ENCODE measurements around the gene RAVER2. TPM values are rescaled to one million over a fixed set of nuclear protein-coding genes. Genes with fewer than 3 reads are reported as not detected.

The RAVER2 gene
- total RNA-seq, 1 experiment from 2014 or later: 13.3 TPM

DNA sequence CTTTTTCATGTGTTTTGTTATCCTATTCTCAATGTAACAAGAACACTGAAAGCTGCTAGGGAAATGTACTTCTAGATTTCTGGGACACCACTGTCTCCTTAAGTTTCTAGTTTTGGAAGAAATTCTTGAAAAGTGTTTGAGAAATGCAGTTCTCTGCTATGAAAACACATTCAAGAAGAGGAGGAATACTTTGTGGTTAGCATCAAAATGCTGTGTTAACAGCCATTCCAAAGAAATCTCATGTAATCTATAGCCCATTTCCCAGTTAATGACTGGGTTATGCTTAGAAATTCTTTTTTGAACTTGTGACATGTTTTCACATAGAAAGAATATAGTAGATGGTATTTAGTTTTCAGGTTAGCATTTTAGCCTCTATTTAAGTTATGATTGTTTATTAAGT is 6.0 kb downstream of the RAVER2 start:
- Histone ChIP-seq H3K79me1 (ENCODE audit: insufficient read depth, low read depth, low read length, poor library complexity, severe bottlenecking) (no peaks in the 10 kb centered on the region), H4K5ac (ENCODE audit: insufficient read length, low read depth, low read length) (no peak overlapping the region), H2BK12ac (ENCODE audit: insufficient read length, low read depth, low read length) (no peak overlapping the region), H3T11ph (ENCODE audit: low read length) (no peak overlapping the region), H3K23me2 (ENCODE audit: insufficient read length, low read depth, low read length, poor library complexity, severe bottlenecking) (peaks cover under 1% of the 10 kb centered on the region), H3K9me3 (ENCODE audit: control insufficient read depth, low read depth, low read length) (no peaks in the 10 kb centered on the region), H2BK15ac (ENCODE audit: low read depth, low read length) (no peak overlapping the region), H2BK5ac (ENCODE audit: insufficient read length, low read length) (no peak overlapping the region), H3K79me2 (ENCODE audit: insufficient read depth, low read length) (no peaks in the 10 kb centered on the region; the same call in 1 of the 2 replicates), H2AK5ac (ENCODE audit: insufficient read length, low read length) (no peak overlapping the region), H3K23ac (ENCODE audit: insufficient read length, low read depth, low read length) (no peak overlapping the region), H3K4me1 (ENCODE audit: insufficient read depth, low read length) (no peaks in the 10 kb centered on the region), H3K14ac (ENCODE audit: insufficient read depth, low read length) (no peak overlapping the region), H4K91ac (ENCODE audit: insufficient read length, low read depth, low read length) (no peak overlapping the region), H2BK120ac (ENCODE audit: low read depth, low read length, poor library complexity, severe bottlenecking) (no peak overlapping the region), H4K8ac (replicated peaks; ENCODE audit: insufficient read length, low read depth, low read length) (no peak overlapping the region), H2AFZ (ENCODE audit: low read length) (no peak overlapping the region), H3K18ac (ENCODE audit: insufficient read length, low read depth, low read length) (no peak overlapping the region), H3K56ac (ENCODE audit: insufficient read length, low read depth, low read length) (no peak overlapping the region), H3K4me2 (ENCODE audit: insufficient read depth, insufficient read length, low read length) (no peak overlapping the region), H3K27ac (ENCODE audit: insufficient read length, low read depth, low read length) (no peak overlapping the region), H3K4ac (ENCODE audit: low read depth, low read length) (no peak overlapping the region), H3K9ac (ENCODE audit: extremely low read depth, insufficient read length, low read length) (no peak overlapping the region), H2BK20ac (ENCODE audit: low read depth, low read length, poor library complexity, severe bottlenecking) (no peak overlapping the region), H4K20me1 (ENCODE audit: control insufficient read depth, insufficient read depth, insufficient read length) (no peaks in the 10 kb centered on the region), H3K27me3 (ENCODE audit: insufficient read depth, low read length) (no peaks in the 10 kb centered on the region)
- Mint-ChIP-seq H3K4me3 (no peak overlapping the region), H3K27me3 (ENCODE audit: low read depth) (peaks cover 4% of the 10 kb centered on the region; the same call in 1 of the 2 replicates), H3K36me3 (ENCODE audit: insufficient read depth in 1 of 3, low read depth in 3 of 3) (0 out of 7 replicates have a peak, but pooled peaks cover 0 to under 1% (median 0%) of the 10 kb centered on the region in 3 experiments), H3K27ac (no peak overlapping the region), H3K4me1 (peaks cover 22 to 31% of the 10 kb centered on the region in 2 experiments), H3K9me3 (no peaks in the 10 kb centered on the region)
- DNase-seq: no peak
- TF ChIP-seq, protein P1, sequence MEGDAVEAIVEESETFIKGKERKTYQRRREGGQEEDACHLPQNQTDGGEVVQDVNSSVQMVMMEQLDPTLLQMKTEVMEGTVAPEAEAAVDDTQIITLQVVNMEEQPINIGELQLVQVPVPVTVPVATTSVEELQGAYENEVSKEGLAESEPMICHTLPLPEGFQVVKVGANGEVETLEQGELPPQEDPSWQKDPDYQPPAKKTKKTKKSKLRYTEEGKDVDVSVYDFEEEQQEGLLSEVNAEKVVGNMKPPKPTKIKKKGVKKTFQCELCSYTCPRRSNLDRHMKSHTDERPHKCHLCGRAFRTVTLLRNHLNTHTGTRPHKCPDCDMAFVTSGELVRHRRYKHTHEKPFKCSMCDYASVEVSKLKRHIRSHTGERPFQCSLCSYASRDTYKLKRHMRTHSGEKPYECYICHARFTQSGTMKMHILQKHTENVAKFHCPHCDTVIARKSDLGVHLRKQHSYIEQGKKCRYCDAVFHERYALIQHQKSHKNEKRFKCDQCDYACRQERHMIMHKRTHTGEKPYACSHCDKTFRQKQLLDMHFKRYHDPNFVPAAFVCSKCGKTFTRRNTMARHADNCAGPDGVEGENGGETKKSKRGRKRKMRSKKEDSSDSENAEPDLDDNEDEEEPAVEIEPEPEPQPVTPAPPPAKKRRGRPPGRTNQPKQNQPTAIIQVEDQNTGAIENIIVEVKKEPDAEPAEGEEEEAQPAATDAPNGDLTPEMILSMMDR (conservative IDR thresholded peaks at IDR 0.05): no peak

All from H9 (cell line).